GM23338 (cell line): ENCODE data around the gene FBXL4. TPM values are rescaled to one million over a fixed set of nuclear protein-coding genes. Genes with fewer than 3 reads are reported as not detected.
A peak's percentile ranks its signal among the peaks of the same experiment; 100 is the strongest.

Experiments
- ATAC-seq: fragments of 200-7000 bp; cut with Tn5 transposase; 3 replicates; pipeline ENCODE4 v1.9.1; 2020
- DNase-seq: peaks from one replicate; pipeline ENCODE4 v3.0.0-alpha.2; 2015; ENCODE audit warnings: low spot score
- H2AFZ ChIP-seq: fragments of 200-600 bp; sonication (generic); 2 replicates; pipeline ENCODE4 v1.8.0; 2016; ENCODE audit warnings: antibody characterized with exemption, mild to moderate bottlenecking, moderate library complexity
- H3F3A ChIP-seq: fragments of 200-600 bp; sonication (generic); replicated peaks from 2 replicates; pipeline ENCODE4 v1.8.0; 2017; ENCODE audit warnings: antibody characterized with exemption, mixed run types, low read depth
- H3K27ac ChIP-seq: fragments of 200-600 bp; sonication (generic); 2 replicates; pipeline ENCODE4 v1.6.1; 2016; ENCODE audit warnings: low read depth
- H3K27me3 ChIP-seq: fragments of 200-600 bp; sonication (generic); 2 replicates; pipeline ENCODE4 v1.8.0; 2016; ENCODE audit warnings: mild to moderate bottlenecking, mixed run types, moderate library complexity; ENCODE audit not compliant: insufficient read depth
- H3K36me3 ChIP-seq: fragments of 200-600 bp; sonication (generic); 2 replicates; pipeline ENCODE4 v1.8.0; 2016; ENCODE audit warnings: mild to moderate bottlenecking; ENCODE audit not compliant: insufficient read depth
- H3K4me1 ChIP-seq: fragments of 200-600 bp; sonication (generic); 2 replicates; pipeline ENCODE4 v1.8.0; 2016; ENCODE audit warnings: mild to moderate bottlenecking, moderate library complexity; ENCODE audit not compliant: insufficient read depth
- H3K4me2 ChIP-seq: fragments of 200-600 bp; sonication (generic); 2 replicates; pipeline ENCODE4 v1.7.1; 2017; ENCODE audit warnings: mixed run types
- H3K4me3 ChIP-seq: fragments of 200-600 bp; sonication (generic); 2 replicates; pipeline ENCODE4 v1.6.1; 2016; ENCODE audit warnings: mixed run types
- H3K79me2 ChIP-seq: fragments of 200-600 bp; sonication (generic); replicated peaks from 2 replicates; pipeline ENCODE4 v1.8.0; 2017; ENCODE audit warnings: mild to moderate bottlenecking; ENCODE audit not compliant: insufficient read depth
- H3K9me2 ChIP-seq: fragments of 200-600 bp; sonication (generic); 2 replicates; pipeline ENCODE4 v1.8.0; 2017; ENCODE audit not compliant: insufficient read depth
- H4K20me1 ChIP-seq: fragments of 200-600 bp; sonication (generic); replicated peaks from 2 replicates; pipeline ENCODE4 v1.8.0; 2017; ENCODE audit warnings: mild to moderate bottlenecking; ENCODE audit not compliant: insufficient read depth
- H3K27ac Mint-ChIP-seq: 2 replicates; pipeline ENCODE4 v1.8.0; 2020; ENCODE audit warnings: inconsistent platforms, mild to moderate bottlenecking, moderate library complexity, mixed read lengths
- H3K27me3 Mint-ChIP-seq: 3 replicates; pipeline ENCODE4 v1.8.0; 2022; ENCODE audit warnings: low read depth, mild to moderate bottlenecking, moderate library complexity, mixed read lengths, inconsistent platforms; ENCODE audit not compliant: insufficient read depth, poor library complexity
- H3K36me3 Mint-ChIP-seq: 3 replicates; pipeline ENCODE4 v1.8.0; 2021; ENCODE audit warnings: low read depth, mild to moderate bottlenecking, inconsistent platforms, moderate library complexity, mixed read lengths
- H3K4me1 Mint-ChIP-seq: 3 replicates; pipeline ENCODE4 v1.8.0; 2020; ENCODE audit warnings: mild to moderate bottlenecking, inconsistent platforms, mixed read lengths
- H3K4me3 Mint-ChIP-seq: 3 replicates; pipeline ENCODE4 v1.8.0; 2021; ENCODE audit warnings: moderate library complexity, mild to moderate bottlenecking, inconsistent platforms, mixed read lengths
- H3K9me3 Mint-ChIP-seq: 3 replicates; pipeline ENCODE4 v1.8.0; 2020; ENCODE audit warnings: moderate library complexity, mild to moderate bottlenecking, inconsistent platforms, mixed read lengths
- CREB1 ChIP-seq: fragments of 250-450 bp; sonication (Bioruptor Pico); IDR thresholded peaks from 2 replicates; pipeline ENCODE4 v1.5.0; 2020; ENCODE audit warnings: low read depth, mild to moderate bottlenecking, moderate library complexity
- CTCF ChIP-seq, 2 experiments: fragments of 200-600 bp in 1 of 2; sonication (generic) in 1 of 2; conservative IDR thresholded peaks; 2 replicates each; pipeline versions ENCODE4 v1.5.1 to v1.6.1; 2016 to 2017; ENCODE audit warnings: antibody characterized with exemption in 2 of 2, low read depth in 2 of 2, mild to moderate bottlenecking in 2 of 2, moderate library complexity in 1 of 2
- ETS1 ChIP-seq: IDR thresholded peaks from 2 replicates; pipeline ENCODE4 v1.6.1; 2016; ENCODE audit warnings: antibody characterized with exemption
- EZH2 ChIP-seq: fragments of 200-600 bp; sonication (generic); IDR thresholded peaks from one replicate; pipeline ENCODE4 v1.8.0; 2017; ENCODE audit warnings: antibody characterized with exemption, mild to moderate bottlenecking, low read depth; ENCODE audit not compliant: unreplicated experiment
- JUNB ChIP-seq: IDR thresholded peaks from one replicate; pipeline ENCODE4 v1.6.1; 2016; ENCODE audit warnings: antibody characterized with exemption; ENCODE audit not compliant: unreplicated experiment
- REST ChIP-seq: IDR thresholded peaks from one replicate; pipeline ENCODE4 v1.6.1; 2018; ENCODE audit warnings: antibody characterized with exemption; ENCODE audit not compliant: unreplicated experiment
- ZNF114 ChIP-seq: fragments of 250-450 bp; sonication (Bioruptor Pico); IDR thresholded peaks from 2 replicates; pipeline ENCODE4 v1.5.0; 2020; ENCODE audit warnings: mild to moderate bottlenecking, moderate library complexity
- ZNF462 ChIP-seq: fragments of 250-450 bp; sonication (Bioruptor Pico); IDR thresholded peaks from 2 replicates; pipeline ENCODE4 v1.5.0; 2020; ENCODE audit warnings: mild to moderate bottlenecking, moderate library complexity
- polyA plus RNA-seq: library from polyadenylated mRNA; unstranded; fragments of >200 nt; fragmentation: Nextera tagmentation; extraction: Ambion mirVana; gene quantifications from 2 replicates; pipeline ENCODE4 v1.2.1, GENCODE V29; 2016
- total RNA-seq: library from RNA; depleted of rRNA; stranded (reverse); fragments of >200 nt; shearing (Covaris generic); gene quantifications from 2 replicates; pipeline ENCODE4 v1.2.3, GENCODE V29; 2014

The FBXL4 gene
- total and polyA plus RNA-seq, 2 experiments from 2014 or later, result 8.5 to 23.4 TPM

- Histone ChIP-seq H3K27ac (no peak overlapping the region), H3F3A (0 out of 2 replicates have a peak, but pooled peaks cover 4% of the 10 kb centered on the region), H3K27me3 (peaks cover 70% of the 10 kb centered on the region), H4K20me1 (no peaks in the 10 kb centered on the region), H2AFZ (peak overlapping the region; percentile 97), H3K79me2 (no peaks in the 10 kb centered on the region), H3K4me3 (peak overlapping the region; percentile 85), H3K36me3 (no peaks in the 10 kb centered on the region), H3K4me2 (peak overlapping the region; percentile 98), H3K4me1 (peaks cover 31% of the 10 kb centered on the region), H3K9me2 (no peaks in the 10 kb centered on the region)
- peaks cover 59% of the 10 kb centered on the region for H3K27me3 Mint-ChIP-seq
- DNase-seq (peak; percentile 76), ATAC-seq (peak; percentile 49)
- no peak overlapping the region for H3K27ac Mint-ChIP-seq
- TF ChIP-seq ZNF462 (no peak), ETS1 (peak; percentile 33; the same call in 1 of the 2 replicates), ZNF114 (CRISPR knock-in tag) (0 out of 2 replicates have a peak, but pooled peaks have one; percentile 29), EZH2 (peak; percentile 15), CTCF (conservative IDR thresholded peaks at IDR 0.05; ENCODE audit: low read depth in 2 of 2) (peak in 1 of 2 experiments; percentile 16; a peak in 2 of 4 replicates), REST (no peak), JUNB (no peak), CREB1 (CRISPR knock-in tag) (no peak)
- peak overlapping the region; percentile 70 for H3K4me3 Mint-ChIP-seq
- H3K9me3 Mint-ChIP-seq, result no peaks in the 10 kb centered on the region
- H3K36me3 Mint-ChIP-seq, result no peaks in the 10 kb centered on the region
- H3K4me1 Mint-ChIP-seq, result peaks cover 23% of the 10 kb centered on the region
Measured at GRCh38 chr6:98847779-98848538, 99.8 kb downstream of the FBXL4 start.
